Measurements from ENCODE around the gene COPG2.

DNA sequence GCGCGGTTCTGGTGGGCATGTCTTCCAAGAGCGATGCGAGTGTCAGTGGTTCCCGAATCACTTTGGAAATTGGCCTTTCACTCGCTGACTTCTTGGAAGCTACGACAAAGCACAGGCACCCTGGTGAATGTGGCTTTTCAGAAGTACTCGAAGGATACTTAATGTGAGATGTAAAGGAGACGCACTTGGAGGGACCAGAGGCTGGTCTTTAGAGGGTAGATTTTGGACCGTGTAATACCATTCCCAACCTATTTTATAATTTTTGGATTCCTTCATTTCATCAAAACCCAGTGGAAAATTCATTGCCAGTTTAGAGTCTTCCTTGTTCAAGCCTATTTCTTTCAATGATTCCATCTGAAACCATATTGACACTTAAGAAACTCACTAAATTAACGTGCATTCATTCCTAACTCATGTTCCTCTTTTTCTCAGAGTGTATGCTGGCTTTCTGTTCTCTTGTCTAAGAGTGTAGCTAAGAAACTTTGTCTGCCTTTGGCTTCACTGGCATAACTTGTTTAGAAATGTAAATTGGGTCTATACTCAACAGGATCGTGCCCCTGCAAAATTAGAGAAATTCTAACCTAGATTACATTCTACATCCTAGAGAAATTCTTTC is 645 bp upstream of the COPG2 start:
- TF ChIP-seq, protein P1, sequence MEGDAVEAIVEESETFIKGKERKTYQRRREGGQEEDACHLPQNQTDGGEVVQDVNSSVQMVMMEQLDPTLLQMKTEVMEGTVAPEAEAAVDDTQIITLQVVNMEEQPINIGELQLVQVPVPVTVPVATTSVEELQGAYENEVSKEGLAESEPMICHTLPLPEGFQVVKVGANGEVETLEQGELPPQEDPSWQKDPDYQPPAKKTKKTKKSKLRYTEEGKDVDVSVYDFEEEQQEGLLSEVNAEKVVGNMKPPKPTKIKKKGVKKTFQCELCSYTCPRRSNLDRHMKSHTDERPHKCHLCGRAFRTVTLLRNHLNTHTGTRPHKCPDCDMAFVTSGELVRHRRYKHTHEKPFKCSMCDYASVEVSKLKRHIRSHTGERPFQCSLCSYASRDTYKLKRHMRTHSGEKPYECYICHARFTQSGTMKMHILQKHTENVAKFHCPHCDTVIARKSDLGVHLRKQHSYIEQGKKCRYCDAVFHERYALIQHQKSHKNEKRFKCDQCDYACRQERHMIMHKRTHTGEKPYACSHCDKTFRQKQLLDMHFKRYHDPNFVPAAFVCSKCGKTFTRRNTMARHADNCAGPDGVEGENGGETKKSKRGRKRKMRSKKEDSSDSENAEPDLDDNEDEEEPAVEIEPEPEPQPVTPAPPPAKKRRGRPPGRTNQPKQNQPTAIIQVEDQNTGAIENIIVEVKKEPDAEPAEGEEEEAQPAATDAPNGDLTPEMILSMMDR (conservative IDR thresholded peaks at IDR 0.05; ENCODE audit: low read depth, low read length), result no peak
- TF ChIP-seq EZH2 (IDR thresholded peaks at IDR 0.05; ENCODE audit: borderline replicate concordance, low read depth, low read length, poor library complexity, severe bottlenecking), result no peak
